ENCODE data around the gene GJA3.

GJA3 gene

DNA sequence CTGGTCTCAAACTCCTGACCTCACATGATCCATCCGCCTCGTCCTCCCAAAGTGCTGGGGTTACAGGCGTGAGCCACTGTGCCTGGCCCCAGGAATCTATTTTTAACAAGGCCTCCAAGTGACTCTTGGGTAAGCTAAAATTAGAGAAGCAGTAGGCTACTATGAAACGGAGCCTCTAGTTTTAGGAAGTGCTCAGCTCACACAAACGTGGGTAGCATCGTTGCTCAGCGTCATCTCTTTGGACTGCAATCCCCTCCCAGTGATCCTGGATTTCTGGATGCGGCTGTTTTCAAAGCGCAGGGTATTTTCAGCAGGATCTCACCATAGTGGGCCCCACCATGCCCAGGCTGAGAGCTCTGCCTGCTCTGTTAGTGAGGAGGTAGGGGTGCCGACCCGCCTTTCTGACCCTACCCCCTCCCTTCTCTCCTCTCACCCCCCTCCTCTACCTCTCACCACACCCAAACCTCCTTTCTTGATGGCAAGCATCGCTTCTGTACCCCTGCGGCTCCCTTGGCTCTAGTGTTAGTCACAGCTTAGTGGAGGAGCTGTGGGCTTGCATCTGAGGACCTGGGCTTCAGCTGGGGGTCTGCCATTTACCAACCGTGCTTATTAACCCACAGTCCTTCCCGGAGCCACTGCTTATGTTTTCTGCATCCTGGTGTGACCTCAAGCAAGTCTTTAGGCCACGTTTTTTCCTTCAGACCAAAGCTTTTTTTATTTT is 34.2 kb downstream of the GJA3 start:
- no peak for DNase-seq

GRCh38 chr13:20125783-20126165 is 35.1 kb downstream of the GJA3 start:
- no peak for DNase-seq

- DNase-seq, result no peak
These were observed 35.6 kb downstream of the GJA3 start for GRCh38 chr13:20125129-20125782.

- DNase-seq, result no peak
These were observed 36.5 kb downstream of the GJA3 start for GRCh38 chr13:20124303-20124702.

GRCh38 chr13:20121159-20121525 is 39.7 kb downstream of the GJA3 start:
- DNase-seq, result no peak

- DNase-seq, result no peak
These were observed 40.9 kb downstream of the GJA3 start for GRCh38 chr13:20119960-20120359.

DNA sequence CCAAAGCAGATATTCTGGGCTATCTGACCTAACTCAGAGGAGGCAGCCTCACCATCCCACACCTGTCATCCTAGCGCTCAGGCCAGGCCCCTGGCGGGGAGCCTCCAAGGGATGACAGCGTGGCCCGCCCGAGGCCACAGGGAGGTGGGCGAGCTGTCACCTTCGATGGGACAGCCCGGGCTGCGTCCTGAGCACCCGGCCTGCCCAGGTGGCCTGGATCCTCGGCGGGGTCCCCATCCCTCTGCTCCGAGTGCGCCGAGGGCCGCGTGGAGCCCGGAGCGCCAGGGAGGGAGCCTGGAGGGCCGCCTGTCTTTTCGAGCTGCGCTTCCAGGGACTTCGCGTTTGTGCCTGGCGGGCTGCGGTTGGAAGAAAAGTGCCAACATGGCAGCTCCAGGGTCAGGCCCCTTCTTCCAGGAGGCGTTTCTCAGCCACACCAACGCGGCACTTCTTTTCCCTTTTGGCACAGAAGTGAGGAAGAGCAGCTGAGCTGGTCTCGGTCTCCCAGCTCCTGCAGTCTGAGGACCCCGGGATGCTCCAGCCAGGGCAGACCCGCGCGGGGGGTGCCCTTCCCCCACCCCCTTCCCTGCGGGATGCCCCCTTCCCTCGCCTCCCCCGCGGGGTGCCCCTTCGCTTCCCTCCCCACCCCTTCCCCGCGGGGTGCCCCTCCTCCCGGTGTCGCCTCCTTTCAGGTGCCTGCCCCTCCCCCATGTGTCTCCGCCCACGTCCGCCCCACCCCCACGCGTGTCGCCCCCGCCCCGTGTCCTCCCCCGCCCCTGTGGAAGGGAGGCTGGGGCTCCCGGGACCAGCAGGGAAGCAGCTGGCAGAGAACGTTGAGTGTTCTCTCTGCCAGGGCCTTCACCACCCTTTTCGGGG is 42.3 kb downstream of the GJA3 start:
- peak; percentile 19 for DNase-seq

- DNase-seq, result no peak
These were observed 44.6 kb downstream of the GJA3 start for GRCh38 chr13:20116213-20116612.

- no peak for DNase-seq
These were observed 46.7 kb downstream of the GJA3 start for GRCh38 chr13:20114066-20114610.

DNA sequence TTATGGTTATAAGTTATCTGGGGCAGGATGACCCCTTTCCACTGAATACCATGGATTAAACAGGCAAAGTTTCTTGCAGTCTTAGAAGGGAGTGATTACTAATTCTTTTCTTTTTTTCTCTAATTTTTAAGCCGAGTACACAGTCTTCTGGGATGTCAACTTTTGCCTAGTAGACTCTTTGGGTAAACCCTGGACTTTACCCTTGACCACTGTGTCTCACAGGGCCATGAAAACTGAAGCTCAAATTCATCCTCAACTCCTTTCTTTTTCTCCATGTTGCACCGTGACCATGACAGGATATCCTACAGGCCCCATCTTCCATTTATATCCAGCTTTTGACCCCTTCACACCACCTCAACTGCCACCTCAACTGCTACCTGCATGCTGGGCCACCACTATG is 51.8 kb downstream of the GJA3 start:
- no peak for DNase-seq

DNA sequence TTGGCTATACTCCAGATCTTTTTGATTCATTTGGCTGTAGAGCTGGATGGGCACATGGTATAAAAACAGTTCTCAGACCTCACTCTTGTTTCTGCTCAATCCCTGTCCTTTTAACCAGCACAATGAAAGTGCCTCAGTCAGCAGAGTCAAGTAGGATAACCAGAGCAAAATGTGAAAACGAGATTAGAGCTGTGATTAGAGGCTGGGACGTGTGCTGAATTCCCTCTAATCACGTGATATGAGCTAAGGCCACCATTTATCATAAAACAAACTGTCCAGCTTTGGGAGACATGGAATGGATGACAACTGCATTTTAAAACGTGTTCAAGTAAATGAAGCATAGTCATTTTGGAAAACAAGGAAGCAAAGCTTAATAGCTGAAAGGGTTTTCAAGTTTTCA is 54.1 kb downstream of the GJA3 start:
- DNase-seq, result no peak

- no peak for DNase-seq
These were observed 55.6 kb downstream of the GJA3 start for GRCh38 chr13:20105161-20105689.

GRCh38 chr13:20102525-20103180 is 58.2 kb downstream of the GJA3 start:
- no peak for DNase-seq

DNA sequence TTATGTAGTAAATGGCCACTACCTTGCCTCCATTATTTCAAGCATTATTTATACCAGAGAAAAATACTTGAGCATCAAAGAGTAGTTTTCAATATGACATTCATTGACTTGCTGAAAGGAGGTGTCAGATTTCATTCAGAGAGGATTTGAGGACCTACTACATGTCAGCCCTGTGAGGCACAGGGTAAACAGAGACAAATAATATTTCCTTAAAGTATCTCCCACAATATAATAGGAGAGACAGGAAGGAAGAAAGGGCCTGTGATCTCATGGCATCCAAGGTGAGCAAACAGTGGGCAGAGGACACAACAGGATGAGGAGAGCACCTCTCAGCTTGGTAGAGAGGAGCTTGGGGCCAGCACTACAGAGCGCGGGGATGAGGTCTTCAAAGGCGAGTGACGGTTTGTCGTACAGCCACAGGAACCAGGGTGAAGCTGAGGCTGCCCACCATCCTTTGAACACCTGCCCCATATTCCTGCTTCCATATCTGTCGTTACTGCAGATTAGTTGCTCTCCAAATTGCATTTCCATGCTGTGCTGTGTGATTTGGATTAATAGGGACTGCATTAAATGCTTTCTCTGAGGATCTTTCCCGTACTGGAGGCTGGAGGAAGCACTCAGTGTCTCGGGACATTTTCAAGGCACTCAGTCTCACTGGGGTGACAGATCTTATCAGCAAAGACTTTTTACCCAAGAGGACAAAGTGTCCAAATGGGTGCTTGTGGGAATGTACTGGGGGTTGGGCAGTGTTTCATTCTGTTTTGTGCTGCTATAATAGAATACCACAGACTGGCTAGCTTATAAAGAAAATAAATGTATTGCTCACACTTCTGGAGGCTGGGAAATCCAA is 59.2 kb downstream of the GJA3 start:
- DNase-seq, result no peak

- DNase-seq, result no peak
These were observed 61.5 kb downstream of the GJA3 start for GRCh38 chr13:20099319-20099718.

DNA sequence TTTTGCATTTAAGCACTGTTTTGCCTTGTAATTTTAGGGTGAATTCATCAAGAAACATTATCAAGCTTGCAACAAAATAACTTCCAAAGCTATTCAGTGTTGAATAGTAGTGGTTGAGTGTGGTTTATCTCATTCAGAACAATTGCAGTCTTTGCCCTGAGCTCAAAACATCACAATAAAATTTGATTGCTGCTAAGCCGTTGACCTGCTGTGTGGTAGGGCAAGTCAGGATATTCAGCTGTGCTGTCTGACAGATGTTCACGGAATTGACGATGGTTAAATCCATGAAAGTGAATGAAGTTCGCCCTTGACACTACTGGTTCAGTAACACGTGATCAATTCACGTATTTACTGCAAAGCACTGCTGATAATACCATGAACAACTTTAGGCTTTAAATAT is 66.9 kb downstream of the GJA3 start:
- DNase-seq, result no peak

GRCh38 chr13:20090349-20090748 is 70.5 kb downstream of the GJA3 start:
- no peak for DNase-seq
